Left ventricle myocardium superior (tissue), 1 donor: Measurements from ENCODE around the gene EGFR. TPM values are rescaled to one million over a fixed set of nuclear protein-coding genes. Genes with fewer than 3 reads are reported as not detected.
A peak's percentile ranks its signal among the peaks of the same experiment; 100 is the strongest.

ENCODE experiments used
- ATAC-seq: fragments of 200-7000 bp; cut with Tn5 transposase; one replicate; pipeline ENCODE4 v1.9.1; 2020; ENCODE audit warnings: mild to moderate bottlenecking, moderate library complexity
- DNase-seq: peaks from one replicate; pipeline ENCODE4 v3.0.0-alpha.2; 2020
- intact Hi-C: fragments of 100-400 bp; cut with micrococcal nuclease; formaldehyde crosslinking; loops from one replicate; pipeline ENCODE4 v1.11.0; 2022
- total RNA-seq: library from RNA; stranded (reverse); fragmentation: NEBNext Ultra II Directional; extraction: Animal tissue kit (Norgen Biotek cat#: 25700); gene quantifications from one replicate; pipeline ENCODE4 v1.2.1, GENCODE V29; 2021
- donor health status: DM: no; HTN: yes; CAD: no; lungs with severe emphysema.

Gene EGFR
- total RNA-seq, 1 donor from 2014 or later: 11.2 TPM

GRCh38 chr7:55207436-55208125, 188.8 kb downstream of the EGFR start:
- intact Hi-C loops: no loop called here
- ATAC-seq: no peak

DNA sequence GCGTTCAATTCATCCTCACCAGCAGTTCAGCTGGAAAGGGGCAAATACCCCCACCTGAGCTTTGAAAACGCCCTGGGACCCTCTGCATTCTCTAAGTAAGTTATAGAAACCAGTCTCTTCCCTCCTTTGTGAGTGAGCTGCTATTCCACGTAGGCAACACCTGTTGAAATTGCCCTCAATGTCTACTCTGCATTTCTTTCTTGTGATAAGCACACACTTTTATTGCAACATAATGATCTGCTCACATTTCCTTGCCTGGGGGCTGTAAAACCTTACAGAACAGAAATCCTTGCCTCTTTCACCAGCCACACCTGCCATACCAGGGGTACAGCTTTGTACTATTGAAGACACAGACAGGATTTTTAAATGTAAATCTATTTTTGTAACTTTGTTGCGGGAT, 190.5 kb downstream of the EGFR start:
- intact Hi-C loops: no loop called here
- ATAC-seq (no peak), DNase-seq (no peak)

More at GRCh38 chr7:55207436-55208125, 188.8 kb downstream of the EGFR start:
- no peak for DNase-seq

GRCh38 chr7:55210176-55210575, 191.4 kb downstream of the EGFR start:
- ATAC-seq (no peak), DNase-seq (no peak)
- intact Hi-C loops: no loop called here

GRCh38 chr7:55210716-55211115, 191.9 kb downstream of the EGFR start:
- intact Hi-C loops: no loop called here
- ATAC-seq (no peak), DNase-seq (no peak)

- DNase-seq: no peak
- intact Hi-C loops: no loop called here
- ATAC-seq: no peak
Observed at GRCh38 chr7:55211726-55212125, 192.9 kb downstream of the EGFR start.

- peak; percentile 25 for ATAC-seq
- intact Hi-C loops: no loop called here
Observed at GRCh38 chr7:55212176-55212575, 193.4 kb downstream of the EGFR start.

DNA sequence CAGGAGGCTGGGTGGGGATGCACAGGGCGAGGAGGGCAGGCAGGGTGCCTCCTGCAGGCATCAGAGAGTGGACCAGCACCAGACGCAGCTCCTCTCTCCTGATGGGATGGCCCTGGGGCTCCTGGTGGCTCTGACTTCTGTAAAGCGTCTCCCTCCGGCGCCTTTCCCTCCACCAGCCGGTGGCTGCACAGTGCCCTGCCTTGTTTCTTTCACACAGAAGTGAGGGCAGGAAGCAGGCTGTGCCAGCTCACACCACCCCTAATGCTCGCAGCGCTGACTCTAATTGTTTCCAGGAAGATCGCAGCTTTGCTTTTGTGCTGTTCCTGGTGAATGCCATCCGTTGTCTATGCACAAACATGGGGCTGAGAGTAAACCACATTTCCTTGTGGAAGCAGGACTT, 194.0 kb downstream of the EGFR start:
- DNase-seq (no peak), ATAC-seq (peak; percentile 38)
- intact Hi-C loops: no loop called here

More at GRCh38 chr7:55212176-55212575, 193.4 kb downstream of the EGFR start:
- no peak for DNase-seq

DNA sequence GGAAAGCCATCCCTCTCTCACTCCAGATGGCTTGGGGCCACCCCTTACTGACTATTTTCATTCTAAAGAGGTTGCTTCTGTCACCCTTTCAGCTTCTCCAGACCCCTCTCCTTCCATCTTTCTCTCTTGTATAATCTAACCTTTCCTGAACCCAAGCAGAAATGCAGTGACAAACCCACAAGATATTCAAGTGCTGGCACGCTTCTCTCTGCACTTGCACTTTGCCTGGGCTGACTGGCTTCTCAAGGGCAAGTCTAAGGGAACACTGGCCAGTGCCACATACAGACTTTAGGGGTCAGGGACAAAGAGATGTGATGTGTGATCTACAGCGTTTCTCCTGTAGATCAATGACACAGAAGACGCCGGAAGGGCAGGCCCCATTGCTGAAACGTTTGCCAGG, 195.9 kb downstream of the EGFR start:
- no peak for ATAC-seq
- no peak for DNase-seq
- intact Hi-C loops: no loop called here

GRCh38 chr7:55223023-55223422, 204.2 kb downstream of the EGFR start:
- intact Hi-C loops: no loop called here

DNA sequence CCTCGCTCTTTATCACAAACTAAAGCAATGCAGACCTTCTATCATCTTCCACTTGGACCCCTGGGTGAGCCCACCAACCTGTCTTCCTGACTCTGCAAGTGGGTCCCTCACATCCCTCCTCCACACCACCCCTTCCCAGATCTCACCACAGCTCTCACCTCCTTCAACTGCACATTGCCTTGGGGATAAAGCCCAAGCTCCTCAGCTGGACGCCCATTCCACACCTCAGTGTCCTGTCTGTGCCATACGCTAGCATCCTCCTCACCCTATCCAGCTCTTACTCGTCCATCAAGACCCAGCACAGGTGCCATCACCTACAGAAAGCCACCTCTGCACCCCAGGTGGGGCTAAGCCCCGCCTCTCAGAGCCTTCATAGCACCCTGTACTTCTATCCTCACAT, 205.3 kb downstream of the EGFR start:
- ATAC-seq: no peak
- intact Hi-C loops: no loop called here
- DNase-seq: no peak

More at GRCh38 chr7:55223023-55223422, 204.2 kb downstream of the EGFR start:
- ATAC-seq: no peak
- DNase-seq: no peak

DNA sequence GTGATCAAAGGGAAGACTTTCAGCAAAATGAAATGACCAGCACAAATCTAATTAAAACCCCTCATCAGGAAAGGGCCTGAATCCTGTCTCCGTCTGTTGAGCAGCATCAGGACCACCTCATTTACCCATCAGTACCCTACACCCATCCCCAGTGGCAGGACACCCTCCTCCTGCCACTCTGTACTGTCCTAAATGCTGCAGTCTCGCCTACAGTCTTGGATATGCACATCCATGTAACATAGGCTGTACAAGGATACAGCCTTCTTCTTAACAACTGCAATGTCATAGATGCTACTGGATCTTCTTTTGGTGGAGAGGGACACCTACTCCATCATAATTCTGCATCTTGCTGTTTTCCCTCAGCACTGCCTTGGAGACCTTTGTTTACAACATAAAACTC, 206.0 kb downstream of the EGFR start:
- ATAC-seq (no peak), DNase-seq (no peak)
- intact Hi-C loops: no loop called here

- no peak for DNase-seq
- intact Hi-C loops: no loop called here
- no peak for ATAC-seq
Observed at GRCh38 chr7:55230014-55230413, 211.2 kb downstream of the EGFR start.

- intact Hi-C loops: no loop called here
- DNase-seq: no peak
- no peak for ATAC-seq
Observed at GRCh38 chr7:55231736-55232280, 213.0 kb downstream of the EGFR start.

GRCh38 chr7:55233001-55233400, 214.2 kb downstream of the EGFR start:
- ATAC-seq: no peak
- intact Hi-C loops: no loop called here
- no peak for DNase-seq

GRCh38 chr7:55234408-55234807, 215.6 kb downstream of the EGFR start:
- intact Hi-C loops: no loop called here
- ATAC-seq (no peak), DNase-seq (no peak)

GRCh38 chr7:55235115-55235514, 216.3 kb downstream of the EGFR start:
- intact Hi-C loops: no loop called here
- ATAC-seq (no peak), DNase-seq (no peak)

GRCh38 chr7:55235801-55236200, 217.0 kb downstream of the EGFR start:
- intact Hi-C loops: no loop called here
- ATAC-seq (no peak), DNase-seq (no peak)

DNA sequence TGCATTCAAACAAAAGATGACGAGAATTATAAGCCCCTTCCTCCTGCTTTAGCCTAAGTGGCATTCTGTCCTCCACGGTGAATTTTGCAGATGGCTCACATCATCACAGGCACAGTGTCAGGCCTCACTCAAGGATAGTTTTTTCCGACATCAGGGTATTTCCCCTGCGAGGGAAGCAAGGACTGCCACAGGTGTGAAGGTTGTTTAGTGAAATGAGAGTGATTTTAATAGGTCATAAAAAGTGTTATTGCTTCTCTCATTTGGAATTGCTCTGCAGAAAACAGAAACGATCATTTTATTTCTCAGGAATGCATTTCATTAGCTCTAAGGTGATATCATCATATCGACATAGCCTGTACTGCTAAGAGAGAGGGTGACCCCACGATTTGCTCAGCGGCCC, 217.7 kb downstream of the EGFR start:
- ATAC-seq (no peak), DNase-seq (no peak)
- intact Hi-C loops: no loop called here

GRCh38 chr7:55237156-55237893, 218.5 kb downstream of the EGFR start:
- ATAC-seq: no peak
- intact Hi-C loops: no loop called here
- DNase-seq: no peak

GRCh38 chr7:55239406-55239805, 220.6 kb downstream of the EGFR start:
- intact Hi-C loops: no loop called here
- ATAC-seq (no peak), DNase-seq (no peak)
